COLO668 (cell line): ENCODE results near the gene FGFR3.
"Not testable (repeated sequence)": the region's sequence is repeated elsewhere in the genome, so short reads cannot be mapped to it uniquely, and the experiment has no call there.

Experiments used
- DNase-seq: peaks from one replicate; lab custom pipeline; 2025; ENCODE audit not compliant: unreplicated experiment; lab: John Stamatoyannopoulos, UW

The FGFR3 gene

DNA sequence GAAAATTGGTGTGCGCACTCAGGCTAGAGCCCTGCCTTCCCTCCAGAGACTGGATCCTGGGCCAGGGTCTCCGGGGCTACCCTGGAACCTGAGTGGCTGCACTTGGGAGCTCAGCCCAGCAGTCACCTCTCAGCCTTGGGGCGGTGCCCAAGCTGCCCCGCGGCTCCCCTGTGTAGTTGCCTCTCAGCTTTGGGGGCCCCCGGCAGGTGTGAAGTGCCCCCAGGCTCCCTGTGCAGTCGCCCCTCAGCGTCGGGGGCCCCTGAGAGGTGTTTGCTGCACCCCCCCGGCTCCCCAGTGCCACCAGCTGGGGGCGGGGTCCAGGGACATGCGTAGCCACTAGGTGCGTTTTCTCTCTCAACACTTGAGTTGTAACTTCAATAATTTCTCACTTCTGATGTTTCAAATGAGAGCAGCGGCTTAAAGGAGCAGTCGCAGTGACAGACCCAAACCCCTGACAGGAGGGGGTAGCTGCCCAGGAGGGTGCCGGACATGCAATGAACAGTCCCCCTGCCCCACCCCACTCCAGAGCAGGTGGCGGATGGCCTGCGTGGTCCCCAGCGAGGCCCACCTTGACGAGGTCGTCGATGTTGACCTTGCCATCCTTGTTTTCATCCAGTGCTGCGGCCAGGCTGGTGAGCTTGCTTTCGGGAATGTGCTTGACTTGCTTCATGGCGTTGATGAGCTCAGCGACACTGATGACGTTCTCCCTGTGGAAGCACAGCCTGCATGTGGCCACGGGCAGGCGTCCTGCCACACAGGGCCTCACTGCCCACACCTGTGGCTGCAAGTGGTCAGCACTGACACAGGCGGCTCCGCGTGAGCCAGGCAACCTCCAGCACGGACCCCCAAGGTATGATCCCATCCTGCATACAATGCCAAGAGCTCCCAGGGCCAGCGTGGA is 22.3 kb downstream of the FGFR3 start:
- no peak for DNase-seq

DNA sequence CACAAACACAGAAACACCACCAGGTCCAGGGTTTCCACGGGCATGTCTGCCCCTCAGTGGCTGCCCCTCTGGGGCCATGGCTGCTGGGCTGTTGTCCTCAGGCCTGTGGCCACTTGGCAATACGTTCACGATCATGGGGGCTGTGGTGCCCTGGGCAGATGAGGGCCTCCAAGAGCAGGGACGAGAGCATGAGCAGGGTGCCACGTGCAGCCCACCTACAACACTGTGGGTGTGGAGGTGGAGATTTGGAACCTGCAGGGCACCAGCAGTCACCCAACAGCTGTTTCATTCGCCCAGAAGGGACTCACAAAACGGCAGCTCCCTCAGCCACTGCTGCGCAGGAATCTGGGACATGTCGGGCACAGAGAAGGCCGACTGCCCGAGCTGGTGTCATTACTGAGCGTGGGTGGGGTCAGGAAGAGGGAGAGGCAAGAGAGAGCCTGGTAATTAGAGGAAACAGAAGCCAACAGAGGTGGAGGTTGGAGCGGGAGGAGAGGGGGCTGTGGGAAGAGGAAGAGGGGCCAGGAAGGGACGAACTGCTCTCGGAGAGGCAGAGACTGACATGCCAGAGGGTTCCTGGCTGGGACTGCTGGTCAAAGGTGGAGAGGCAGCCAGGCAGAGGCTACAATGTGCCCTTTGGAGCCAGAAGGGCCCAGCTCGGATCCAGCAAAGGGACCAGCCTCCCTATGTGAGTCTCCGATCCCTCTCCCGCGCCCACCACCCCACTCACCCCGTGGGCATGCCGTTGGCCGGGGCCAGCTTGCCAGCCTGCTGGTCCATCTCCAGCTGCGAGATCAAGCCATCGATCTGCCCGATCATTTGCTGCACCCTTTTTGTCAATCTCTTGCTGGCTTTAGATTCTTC is 23.1 kb downstream of the FGFR3 start:
- DNase-seq = no peak

DNA sequence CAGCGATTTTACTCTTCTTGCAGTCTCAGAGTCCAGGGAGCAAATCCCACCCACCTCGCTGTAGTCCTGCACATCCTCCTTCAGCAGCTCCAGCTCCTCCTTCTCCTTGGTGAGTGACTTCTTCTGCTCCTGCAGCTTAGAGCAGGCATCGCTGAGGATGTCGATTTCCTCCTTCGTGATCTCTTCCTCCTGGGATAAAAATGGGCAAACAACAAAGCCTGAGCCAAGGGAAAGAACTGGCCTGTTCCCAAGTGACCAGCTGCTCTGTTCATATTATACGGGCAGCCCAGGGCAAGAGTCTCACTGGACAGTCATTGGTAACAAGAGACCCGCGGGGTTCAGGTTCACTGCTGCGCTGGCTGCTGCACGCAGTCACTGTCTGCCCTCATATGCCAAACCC is 26.2 kb downstream of the FGFR3 start:
- DNase-seq = no peak

GRCh38 chr4:1819816-1820215 is 26.7 kb downstream of the FGFR3 start:
- no peak for DNase-seq

DNA sequence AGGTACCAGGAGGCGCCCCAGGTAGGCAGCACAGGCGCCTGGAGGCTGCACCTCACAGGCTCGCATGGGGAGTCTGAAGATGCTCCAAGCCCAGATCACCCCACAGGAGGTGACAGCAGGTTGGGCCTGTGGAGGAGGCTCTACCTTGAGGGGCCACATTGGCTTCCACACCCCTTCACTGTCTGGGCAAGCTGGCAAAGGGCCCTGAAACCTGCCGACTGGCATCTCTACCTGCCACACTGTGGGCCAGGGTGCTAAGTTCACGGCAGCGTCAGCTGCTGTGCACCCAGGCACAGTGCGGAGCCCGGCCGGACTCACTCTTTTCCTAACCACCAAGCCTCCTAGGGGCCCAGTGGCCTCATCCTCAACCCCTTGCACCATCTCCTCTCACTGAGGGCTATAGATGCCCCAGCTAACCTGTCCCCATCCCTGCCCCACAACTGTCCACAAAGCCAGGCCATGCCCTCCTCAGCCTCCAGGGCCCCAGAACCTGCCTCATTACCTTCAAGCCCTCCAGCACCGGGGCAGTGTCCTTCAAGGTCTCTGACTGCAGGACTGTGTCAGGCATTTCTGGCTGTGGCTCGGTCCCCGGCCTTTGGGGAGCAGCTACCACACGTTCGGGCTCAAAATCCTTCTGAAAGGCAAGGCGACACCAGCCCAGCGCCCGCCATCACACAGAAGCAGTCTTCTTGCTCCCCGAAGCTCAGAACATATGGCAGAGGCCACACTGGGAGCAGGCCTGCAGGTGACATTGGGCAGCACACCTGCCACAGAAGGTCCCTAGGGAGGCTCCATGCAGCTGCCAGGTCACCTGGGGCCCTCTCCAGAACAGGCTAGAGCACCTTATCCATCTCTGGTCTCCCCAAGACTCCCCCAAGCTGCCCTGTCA is 28.8 kb downstream of the FGFR3 start:
- DNase-seq = no peak

DNA sequence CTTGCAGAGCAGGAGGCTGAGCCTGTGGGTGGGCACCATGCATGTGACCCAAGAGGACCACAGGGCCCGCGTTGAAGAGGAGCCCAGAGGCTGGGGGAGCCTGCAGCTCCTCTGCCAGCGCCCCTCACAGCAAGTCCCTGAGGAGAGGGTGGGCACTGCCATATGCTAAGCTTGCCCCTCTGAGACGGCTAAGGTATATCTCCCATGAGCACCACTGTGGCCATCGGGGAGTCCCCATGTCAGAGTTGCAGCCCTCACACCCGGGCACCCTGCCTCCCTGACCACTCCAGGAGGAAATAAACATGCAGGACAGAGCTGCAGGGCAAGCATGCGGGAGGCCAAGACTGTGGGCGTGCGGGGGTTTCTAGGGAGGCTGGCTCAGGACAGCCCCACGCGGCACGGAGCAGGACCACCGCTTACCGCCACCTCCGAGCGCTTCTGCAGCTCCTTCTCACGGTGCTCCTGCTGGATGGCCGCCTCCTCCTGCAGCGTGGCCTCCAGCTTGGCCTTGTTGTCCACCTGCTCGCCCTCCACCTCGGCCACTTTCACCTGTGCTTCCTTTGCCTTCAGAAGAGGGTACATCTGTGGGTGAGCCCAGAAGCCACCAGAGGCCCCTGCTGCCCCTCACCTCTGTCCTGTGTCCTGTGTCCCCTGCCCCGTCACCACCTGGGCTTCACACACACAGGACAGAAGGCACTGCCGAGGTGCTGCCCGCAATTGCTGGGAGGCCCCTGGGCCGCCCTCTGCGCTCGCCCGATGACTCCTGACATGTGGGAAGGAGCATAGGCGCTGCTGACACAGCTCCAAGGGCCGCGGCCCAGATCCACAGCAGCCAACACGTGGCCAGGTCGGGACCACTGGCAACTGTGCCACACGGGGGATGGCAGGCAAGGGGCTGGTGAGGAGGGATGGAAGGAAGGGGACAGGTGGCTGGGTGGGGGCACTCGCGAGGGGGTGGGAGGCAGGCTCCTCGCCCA is 29.8 kb downstream of the FGFR3 start:
- DNase-seq = no peak

- no peak for DNase-seq
Measured at GRCh38 chr4:1823545-1823932, 30.4 kb downstream of the FGFR3 start.

- no peak for DNase-seq
Measured at GRCh38 chr4:1824746-1825145, 31.7 kb downstream of the FGFR3 start.

DNA sequence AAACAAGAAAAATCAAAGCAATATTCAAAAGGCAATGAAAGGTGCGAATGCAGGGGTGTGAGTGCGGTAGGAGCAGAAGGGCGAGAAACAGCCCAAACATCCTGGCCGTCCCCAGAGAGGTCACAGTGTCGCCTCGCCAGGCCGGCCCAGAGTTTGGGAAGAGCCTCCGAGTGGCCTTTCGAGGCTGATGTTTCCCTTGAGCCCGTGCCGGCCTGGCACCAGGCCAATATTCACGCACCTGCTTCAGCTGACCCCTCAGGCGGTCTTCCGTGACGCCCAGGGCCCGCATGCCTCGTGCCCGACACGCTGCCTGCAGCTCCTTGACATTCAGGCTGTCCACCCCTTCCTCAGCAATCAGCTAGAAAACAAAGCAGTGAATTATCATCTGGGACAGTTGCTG is 32.2 kb downstream of the FGFR3 start:
- DNase-seq = no peak

GRCh38 chr4:1826531-1827350 is 33.6 kb downstream of the FGFR3 start:
- no peak for DNase-seq

DNA sequence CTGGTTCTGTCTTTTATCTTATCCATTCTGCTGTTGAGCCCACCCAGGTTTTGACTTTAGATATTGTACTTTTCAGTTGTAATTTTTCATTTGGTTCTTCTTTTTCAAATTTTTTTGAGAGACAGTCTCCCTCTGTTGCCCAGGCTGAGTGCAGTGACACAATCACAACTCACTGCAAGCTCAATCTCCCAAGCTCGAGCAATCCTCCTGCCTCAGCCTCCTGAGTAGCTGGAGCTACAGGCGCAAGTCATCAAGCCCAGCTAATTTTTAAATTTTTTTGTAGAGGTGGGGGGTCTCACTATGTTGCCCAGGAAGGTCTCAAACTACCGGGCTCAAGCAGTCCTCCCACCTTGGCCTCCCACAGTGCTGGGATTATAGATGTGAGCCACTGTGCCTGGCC is 37.1 kb downstream of the FGFR3 start:
- DNase-seq = no peak

- DNase-seq = no peak
Measured at GRCh38 chr4:1830642-1831228, 37.6 kb downstream of the FGFR3 start.

DNA sequence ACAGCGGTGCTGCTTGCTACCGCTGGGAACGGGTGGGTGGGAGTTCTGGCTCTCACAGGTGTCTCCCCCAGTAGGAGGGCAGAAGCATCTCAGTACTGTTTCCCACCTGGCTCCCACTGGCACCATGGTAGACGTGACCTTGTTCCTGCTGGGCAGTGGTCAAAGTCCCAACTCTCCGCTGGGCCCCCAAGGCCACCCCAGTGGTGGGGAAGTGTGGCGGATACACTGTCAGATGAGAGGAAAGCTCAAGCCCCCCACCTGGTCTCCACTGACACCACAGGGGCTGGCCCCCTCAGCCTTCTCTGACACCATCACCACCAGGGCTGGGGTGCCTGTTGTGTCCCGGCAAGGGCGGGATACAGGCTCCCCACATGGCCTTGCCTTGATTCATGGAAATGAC is 38.2 kb downstream of the FGFR3 start:
- DNase-seq = no peak

GRCh38 chr4:1832690-1833089 is 39.6 kb downstream of the FGFR3 start:
- DNase-seq = no peak

- DNase-seq = no peak
Measured at GRCh38 chr4:1833307-1834046, 40.4 kb downstream of the FGFR3 start.

- no peak for DNase-seq
Measured at GRCh38 chr4:1834047-1834775, 41.1 kb downstream of the FGFR3 start.

- not testable (repeated sequence) for DNase-seq
Measured at GRCh38 chr4:1835836-1836235, 42.7 kb downstream of the FGFR3 start.
